Limb (tissue), 2 donors: Measurements from ENCODE around the gene KCNK1.

Experiments
- DNase-seq, 2 donors: peaks; one replicate each; pipeline ENCODE4 v3.0.0-alpha.2; 2016; ENCODE audit errors: extremely low spot score in 2 of 2

Gene KCNK1

DNA sequence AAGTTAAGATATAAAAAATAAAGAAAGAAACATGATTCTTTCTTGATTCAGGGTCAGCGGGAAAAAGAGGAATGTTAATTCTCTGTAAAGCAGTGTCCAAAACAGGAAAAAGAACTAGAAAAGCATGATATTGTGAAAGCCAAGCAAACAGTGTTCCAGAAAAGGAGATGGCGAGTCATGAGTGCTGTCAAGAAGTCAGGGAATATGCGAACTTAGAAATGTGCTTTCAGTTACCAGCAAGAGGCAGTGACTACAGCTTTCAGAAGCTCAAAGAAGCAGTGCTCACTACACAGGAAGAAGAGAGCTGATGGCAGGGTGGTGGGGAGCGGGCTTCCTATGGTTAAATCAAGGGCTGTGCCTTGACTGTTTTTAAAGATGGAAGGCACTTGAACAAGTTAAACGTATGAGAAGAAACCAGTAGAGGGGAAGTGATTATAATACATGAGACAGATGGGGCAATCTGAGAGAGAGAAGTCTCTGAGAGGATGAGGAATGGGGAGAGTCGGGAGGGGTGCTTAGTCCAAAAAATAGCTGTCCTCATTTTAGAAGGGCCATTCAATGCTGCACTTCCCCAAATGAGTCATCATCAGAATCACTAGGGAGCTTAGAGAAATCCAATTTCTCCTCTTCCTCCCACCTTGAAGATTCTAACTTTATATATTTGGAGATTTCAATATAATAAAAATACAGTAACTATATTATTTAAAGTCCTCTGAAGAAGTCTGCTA, 90.4 kb downstream of the KCNK1 start:
- no peak for DNase-seq

DNA sequence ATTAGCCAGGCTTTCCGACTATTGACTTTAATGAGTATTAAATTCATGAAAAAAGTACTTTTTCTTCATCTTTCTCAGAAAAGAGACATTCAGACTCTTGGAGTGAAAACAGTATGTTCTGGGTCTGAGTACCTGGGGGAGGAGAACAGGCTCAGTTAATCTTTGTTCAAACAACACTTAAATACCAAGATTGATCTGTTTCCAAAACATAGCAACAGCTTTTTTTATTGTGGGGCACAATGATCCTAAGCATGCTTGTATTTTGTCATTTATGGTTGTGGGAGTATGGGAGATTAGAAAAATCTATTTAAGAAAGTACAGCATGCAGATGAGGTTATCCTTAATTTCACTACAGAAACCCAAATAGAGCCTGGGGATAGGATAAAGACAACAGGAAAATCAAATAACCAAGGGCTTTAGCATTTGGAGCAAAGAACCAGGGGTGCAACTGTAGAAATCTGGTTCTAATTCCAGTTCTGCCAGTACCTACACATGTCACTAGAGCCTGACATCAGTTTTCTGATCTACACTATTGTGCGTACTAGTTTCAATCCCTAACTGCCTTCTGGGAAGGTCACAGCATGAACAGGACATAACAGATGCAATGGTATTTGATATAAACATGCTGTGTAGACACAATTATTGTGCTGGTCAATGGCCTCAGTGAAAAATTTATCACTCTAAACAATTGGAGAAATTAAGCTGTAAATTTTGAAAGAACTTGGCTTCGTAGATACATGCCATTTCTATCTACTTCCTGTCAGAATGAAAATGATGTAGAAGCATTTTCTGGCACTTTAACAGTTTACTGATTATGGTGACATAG, 91.2 kb downstream of the KCNK1 start:
- DNase-seq, result no peak

DNA sequence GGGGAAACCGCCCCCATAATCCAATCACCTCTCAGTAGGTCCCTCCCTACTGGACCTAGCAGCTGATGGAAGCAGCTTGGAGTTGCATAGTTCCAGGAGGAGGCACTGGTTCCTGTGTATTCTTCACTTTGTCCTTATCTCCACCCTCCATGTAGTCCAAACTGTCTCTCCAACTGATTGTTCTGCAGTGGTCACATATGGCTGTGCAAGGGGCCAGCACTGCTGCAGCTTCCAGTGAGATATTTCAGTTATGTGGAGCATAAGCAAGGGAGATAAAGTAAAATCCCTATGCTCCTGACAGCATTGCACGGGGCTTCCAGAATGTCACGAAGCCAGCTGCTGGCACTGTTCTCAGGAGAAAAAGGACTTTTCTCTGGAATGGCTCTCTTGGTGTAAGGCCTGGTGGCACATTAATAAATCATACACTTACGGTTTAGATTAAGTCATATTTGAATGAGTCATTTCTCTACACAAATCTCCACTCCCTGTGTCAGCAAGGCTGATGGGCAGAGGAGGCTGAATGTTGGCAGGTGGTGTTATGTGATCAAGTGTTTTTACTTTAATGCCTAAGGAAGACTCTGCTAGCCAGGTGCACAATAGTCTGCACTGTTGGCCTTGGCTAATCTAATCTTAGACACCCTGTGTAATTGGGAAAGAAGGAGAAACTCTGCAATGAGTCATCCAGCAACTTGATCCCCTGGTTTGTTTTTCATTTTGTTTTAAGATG, 93.4 kb downstream of the KCNK1 start:
- DNase-seq, result peak in 1 of 2 donors; percentile 12

DNA sequence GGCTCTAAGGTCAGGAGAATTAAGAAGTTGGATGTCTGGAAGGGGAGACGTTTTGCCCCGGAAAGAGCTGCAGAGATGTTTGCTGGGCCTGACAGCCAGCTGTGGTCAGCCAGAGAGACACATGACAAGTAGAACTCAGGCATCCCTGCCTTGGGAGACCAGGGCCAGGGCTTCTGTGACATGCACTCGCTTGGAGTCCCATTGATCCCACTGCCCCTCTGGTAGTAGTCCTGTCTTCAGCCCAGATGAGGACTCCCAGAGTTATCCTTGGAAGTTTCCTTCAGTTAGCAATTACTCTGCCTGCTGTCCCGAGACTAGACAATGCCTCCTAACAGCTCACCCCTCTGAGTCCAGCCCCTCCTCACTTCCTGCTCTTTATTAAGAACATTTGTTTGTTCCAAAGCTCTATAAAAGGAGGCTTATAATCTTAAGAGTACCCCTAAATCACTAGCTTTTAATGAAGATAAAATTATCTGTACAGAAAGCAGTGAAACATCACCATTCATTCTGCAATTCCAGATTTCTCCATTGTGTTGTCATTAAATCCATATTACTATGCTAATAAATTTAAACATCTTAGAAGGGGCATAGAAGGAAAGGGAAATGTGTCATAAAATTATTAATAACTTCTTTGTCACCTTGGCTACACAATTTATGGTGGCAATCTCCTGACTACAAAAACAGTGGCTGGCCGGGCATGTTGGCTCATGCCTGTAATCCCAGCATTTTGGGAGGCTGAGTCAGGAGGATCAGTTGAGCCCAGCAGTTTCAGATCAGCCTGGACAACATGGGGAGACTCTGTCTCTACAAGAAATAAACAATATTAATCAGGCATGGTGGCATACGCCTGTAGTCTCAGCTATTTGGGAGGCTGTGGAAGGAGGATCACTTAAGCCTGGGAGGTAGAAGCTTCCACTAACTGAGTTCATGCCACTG, 94.2 kb downstream of the KCNK1 start:
- no peak for DNase-seq

DNA sequence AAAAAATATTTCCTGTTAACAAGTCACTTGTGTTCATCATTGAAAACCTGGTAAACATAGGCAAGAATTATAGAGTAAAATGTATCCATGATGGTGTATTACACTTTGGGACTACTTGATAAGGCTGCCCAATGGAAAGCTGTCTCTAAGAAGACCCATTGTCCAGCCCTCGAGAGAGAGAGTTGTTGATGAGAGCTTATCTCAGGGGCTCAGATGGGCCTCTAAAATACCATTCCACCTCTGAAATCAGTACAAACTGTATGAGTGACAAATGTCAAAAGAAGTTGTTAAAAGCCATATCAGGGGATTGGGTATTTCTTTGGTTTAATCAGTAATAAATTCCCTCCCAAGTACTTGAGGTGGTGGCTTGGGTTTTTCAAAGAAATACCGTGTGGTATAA, 96.1 kb downstream of the KCNK1 start:
- no peak for DNase-seq

DNA sequence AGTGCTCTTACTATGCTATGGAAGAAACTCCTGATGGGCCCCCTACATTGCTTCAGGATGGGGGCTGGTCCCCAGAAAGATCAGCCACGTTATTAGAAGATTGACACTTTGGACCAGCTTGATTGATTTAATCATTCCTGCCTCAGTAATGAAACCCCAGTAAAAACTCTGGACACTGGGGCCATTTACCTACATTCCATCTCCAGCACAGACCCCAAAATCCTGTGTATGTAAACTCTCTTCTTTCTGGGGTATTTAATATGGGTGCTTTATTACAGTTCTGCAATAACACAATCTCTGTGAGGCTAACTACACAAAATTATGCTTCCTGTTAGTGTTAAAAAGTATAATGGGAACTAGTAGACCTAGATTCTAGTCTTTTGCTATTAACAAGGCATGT, 96.6 kb downstream of the KCNK1 start:
- DNase-seq, result no peak

DNA sequence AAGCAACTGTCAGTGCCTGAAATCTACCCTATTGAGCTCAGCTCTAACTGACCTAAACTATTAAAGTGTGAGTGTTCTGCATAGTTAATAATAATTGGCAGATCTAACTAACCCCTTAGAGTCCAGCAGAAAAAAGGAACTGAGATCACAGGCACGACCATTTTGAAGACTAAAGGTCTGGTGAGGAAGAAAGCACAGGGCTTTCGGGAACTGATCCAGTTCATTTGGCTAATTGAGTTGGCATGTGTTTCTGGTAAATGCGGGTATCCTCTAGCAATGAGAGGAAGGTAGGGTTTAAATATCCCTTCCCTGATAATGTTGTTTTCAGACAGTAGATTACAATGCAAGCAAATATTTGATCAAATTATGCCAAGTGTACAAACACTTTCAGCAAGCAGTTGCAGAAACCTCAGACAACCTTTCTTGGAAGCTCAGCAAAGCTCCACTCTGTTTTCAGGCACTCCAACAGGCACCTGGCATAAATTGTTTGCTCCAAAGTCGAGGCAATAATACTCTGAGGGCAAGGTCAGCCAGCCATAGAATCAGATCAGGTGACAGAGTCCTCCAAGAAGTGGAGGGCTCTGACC, 100.8 kb downstream of the KCNK1 start:
- DNase-seq, result no peak

DNA sequence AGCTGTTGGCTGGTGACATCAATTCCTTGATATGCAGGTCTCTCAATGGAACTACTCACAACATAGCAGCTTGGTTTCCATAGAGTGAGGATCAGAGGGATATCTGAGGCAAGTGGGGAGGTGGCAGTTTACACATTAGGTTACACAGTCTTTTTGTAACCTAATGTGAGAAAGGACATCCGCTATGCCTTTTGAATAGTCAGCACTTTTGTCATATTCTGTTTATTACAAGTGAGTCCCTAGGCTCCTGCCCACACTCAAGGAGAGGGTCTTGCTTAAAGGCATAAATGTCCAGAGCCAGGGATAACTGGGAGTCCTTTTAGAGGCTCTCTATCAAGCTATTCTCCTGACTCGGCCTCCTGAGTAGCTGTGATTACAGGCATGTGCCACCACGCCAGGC, 104.2 kb downstream of the KCNK1 start:
- DNase-seq, result no peak

DNA sequence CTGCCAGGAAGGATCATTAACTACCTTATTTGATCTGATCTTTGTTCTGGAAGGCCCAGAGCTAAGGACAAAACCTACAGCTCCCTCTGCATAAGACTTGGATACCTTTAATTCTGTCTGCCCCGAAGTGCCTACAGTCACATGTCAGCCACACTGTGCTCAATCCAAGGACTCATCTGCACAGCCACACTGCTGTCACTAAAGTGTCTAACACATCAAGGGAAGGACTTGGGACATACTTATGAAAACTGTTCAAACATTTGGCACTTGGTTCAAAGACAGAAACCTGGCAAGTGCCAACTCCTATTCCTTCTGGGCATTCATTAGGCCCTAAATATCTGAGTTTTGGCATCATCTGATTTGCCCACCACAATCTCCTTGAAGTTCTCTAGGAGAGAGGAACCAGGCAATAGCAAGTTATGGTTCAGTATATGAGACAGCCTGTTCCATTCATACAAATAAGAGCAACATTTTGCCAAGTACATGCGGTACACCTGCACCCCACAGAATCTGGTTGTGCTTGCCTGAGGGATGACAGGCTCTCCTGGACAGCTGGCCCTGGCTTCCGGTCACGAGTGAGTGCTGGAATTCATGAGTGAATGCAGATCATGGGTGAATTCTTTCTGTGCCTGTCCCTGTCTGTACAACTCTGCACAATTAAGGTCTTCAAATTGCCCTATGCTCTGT, 105.9 kb downstream of the KCNK1 start:
- no peak for DNase-seq

DNA sequence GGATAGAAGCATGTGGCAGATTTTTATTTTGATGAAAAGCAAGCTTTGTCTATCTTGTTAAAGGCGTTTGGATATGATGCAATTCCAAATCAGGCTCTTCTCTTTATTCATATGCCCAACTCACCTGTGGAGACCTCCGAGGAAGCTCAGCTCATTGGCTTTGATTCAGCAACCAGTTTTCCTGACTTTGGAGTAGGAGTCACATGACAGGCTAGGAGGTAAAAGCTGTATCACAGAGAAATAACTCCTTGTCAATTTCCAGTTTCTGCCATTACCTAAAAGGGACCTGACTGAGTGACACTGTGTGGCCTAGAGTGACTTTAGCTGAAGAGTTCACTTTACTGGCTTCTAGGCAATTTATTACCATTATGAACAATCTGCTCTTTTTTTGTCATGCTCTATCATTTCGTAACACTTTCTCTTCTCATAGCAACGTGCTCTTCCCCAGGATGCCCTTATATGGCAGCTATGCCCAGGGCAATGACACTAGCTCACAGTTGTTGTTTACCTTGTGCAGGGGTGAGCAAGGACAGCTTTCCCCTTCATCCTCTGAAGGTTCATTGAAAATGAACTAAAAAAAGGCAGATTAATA, 107.2 kb downstream of the KCNK1 start:
- no peak for DNase-seq
